KG1 (cell line): ENCODE results near the gene TMCO4.
A peak's percentile ranks its signal among the peaks of the same experiment; 100 is the strongest.

ENCODE experiments used
- DNase-seq: peaks from one replicate; lab custom pipeline; 2025; lab: John Stamatoyannopoulos, UW

TMCO4 gene

GRCh38 chr1:19684677-19685076, 115.0 kb downstream of the TMCO4 start:
- no peak for DNase-seq

GRCh38 chr1:19683351-19683750, 116.4 kb downstream of the TMCO4 start:
- DNase-seq = no peak

- DNase-seq = no peak
Observed at GRCh38 chr1:19682901-19683300, 116.8 kb downstream of the TMCO4 start.

- no peak for DNase-seq
Observed at GRCh38 chr1:19682257-19682656, 117.5 kb downstream of the TMCO4 start.

GRCh38 chr1:19680644-19681043, 119.1 kb downstream of the TMCO4 start:
- DNase-seq = no peak

- DNase-seq = no peak
Observed at GRCh38 chr1:19679691-19680090, 120.0 kb downstream of the TMCO4 start.

- no peak for DNase-seq
Observed at GRCh38 chr1:19678931-19679453, 120.7 kb downstream of the TMCO4 start.

GRCh38 chr1:19678493-19678892, 121.2 kb downstream of the TMCO4 start:
- DNase-seq = no peak

GRCh38 chr1:19676438-19676922, 123.2 kb downstream of the TMCO4 start:
- DNase-seq = no peak

GRCh38 chr1:19675797-19676196, 123.9 kb downstream of the TMCO4 start:
- no peak for DNase-seq

GRCh38 chr1:19672237-19672636, 127.5 kb downstream of the TMCO4 start:
- no peak for DNase-seq

- no peak for DNase-seq
Observed at GRCh38 chr1:19670787-19671186, 128.9 kb downstream of the TMCO4 start.

GRCh38 chr1:19668888-19669287, 130.8 kb downstream of the TMCO4 start:
- DNase-seq = no peak

- no peak for DNase-seq
Observed at GRCh38 chr1:19665496-19666465, 133.9 kb downstream of the TMCO4 start.

- no peak for DNase-seq
Observed at GRCh38 chr1:19665186-19665495, 134.6 kb downstream of the TMCO4 start.

GRCh38 chr1:19664453-19665185, 135.1 kb downstream of the TMCO4 start, which contains the start of gene HTR6:
TSS of gene HTR6 (plus strand) at chr1:19664875. CDS start at chr1:19665754, 879 bp downstream.
- no peak for DNase-seq

GRCh38 chr1:19662313-19662712, 137.4 kb downstream of the TMCO4 start:
- no peak for DNase-seq

GRCh38 chr1:19661721-19662228, 137.9 kb downstream of the TMCO4 start:
- DNase-seq = peak; percentile 39

GRCh38 chr1:19658186-19658585, 141.5 kb downstream of the TMCO4 start:
- DNase-seq = no peak

- no peak for DNase-seq
Observed at GRCh38 chr1:19657511-19657910, 142.2 kb downstream of the TMCO4 start.

- no peak for DNase-seq
Observed at GRCh38 chr1:19656780-19657466, 142.8 kb downstream of the TMCO4 start.
